NCI-H2227 treated with DMSO at 0.1 percent for 48 hours (cell line): ENCODE results near the gene NBPF12.
"Not testable (repeated sequence)": the region's sequence is repeated elsewhere in the genome, so short reads cannot be mapped to it uniquely, and the experiment has no call there.

Experiments used
- DNase-seq: peaks from one replicate; lab custom pipeline; 2025; lab: John Stamatoyannopoulos, UW

The NBPF12 gene, protein sequence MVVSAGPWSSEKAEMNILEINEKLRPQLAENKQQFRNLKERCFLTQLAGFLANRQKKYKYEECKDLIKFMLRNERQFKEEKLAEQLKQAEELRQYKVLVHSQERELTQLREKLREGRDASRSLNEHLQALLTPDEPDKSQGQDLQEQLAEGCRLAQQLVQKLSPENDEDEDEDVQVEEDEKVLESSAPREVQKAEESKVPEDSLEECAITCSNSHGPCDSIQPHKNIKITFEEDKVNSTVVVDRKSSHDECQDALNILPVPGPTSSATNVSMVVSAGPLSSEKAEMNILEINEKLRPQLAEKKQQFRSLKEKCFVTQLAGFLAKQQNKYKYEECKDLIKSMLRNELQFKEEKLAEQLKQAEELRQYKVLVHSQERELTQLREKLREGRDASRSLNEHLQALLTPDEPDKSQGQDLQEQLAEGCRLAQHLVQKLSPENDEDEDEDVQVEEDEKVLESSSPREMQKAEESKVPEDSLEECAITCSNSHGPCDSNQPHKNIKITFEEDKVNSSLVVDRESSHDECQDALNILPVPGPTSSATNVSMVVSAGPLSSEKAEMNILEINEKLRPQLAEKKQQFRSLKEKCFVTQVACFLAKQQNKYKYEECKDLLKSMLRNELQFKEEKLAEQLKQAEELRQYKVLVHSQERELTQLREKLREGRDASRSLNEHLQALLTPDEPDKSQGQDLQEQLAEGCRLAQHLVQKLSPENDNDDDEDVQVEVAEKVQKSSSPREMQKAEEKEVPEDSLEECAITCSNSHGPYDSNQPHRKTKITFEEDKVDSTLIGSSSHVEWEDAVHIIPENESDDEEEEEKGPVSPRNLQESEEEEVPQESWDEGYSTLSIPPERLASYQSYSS (N-terminal part only)

DNA sequence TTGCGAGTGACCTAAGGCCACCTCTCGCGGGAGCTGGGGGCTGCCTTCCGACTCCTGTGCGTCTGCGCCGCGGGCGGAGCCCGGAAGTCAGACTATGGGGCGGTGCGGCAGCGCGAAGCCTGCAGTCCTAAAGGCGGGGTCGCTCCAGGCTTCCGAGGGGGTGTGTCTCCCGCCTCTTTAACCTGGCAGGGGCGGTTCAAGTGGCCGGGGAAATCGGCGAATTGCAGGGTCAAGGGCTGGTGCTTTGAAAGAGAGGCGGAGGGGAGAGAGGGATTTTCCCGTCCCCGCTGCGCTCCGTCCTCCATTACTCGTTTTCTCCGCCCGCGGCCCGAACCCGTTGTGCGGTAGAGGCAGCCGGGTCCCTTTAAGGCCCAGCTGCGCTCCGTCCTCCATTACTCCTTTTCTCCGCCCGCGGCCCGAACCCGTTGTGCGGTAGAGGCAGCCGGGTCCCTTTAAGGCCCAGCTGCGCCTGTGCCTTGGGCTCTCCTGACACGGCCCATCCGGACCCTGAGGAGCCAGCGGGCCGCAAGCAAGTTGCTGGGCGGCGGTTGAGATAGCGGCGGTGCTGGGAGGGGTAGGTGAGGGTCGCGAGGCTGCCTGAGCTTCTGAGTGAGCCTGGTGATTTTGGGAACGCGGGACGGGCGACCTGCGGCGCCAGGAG is at the start of gene NBPF12:
Gene NBPF12 (plus strand): TSS at position 83 of the 661 bp plus-strand sequence. CDS start 21,820 bp downstream, outside the sequence.
- DNase-seq, result peak; percentile 70

DNA sequence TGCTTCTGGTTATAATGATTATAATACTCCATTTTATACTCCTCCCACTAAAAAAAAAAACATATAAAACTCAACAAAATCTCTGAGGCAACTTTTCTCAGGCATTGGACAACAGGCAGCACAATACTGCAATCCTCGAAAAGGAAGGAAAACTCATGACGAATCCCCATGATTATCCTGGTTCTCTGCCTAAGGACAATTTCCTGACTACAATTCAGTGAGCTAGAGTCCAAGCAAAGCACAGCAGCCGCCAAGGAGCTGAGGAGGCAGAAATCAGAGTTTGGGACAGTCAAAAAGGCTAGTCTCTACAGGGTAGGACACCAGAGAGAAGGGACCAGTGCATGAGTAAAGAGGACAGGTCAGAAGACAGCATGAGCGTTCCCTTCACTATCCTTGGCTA is 46.8 kb upstream of the NBPF12 start:
- not testable (repeated sequence) for DNase-seq

DNA sequence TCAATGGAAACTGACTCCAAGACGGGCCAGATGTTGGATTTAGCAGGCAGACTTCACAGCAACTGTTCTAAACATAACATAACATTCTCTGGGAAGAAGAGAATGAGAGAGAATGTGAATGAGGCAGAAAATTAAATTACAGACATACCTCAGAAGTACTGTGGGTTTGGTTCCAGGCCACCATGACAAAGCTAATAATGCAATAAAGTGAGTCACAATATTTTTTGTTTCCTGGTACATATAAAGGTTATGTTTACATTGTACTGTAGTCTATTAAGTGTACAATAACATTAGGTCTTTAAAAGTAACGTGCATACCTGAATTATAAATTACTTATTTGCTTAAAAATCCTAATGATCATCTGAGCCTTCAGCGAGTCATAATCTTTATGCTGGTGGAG is 45.8 kb upstream of the NBPF12 start:
- DNase-seq, result not testable (repeated sequence)

DNA sequence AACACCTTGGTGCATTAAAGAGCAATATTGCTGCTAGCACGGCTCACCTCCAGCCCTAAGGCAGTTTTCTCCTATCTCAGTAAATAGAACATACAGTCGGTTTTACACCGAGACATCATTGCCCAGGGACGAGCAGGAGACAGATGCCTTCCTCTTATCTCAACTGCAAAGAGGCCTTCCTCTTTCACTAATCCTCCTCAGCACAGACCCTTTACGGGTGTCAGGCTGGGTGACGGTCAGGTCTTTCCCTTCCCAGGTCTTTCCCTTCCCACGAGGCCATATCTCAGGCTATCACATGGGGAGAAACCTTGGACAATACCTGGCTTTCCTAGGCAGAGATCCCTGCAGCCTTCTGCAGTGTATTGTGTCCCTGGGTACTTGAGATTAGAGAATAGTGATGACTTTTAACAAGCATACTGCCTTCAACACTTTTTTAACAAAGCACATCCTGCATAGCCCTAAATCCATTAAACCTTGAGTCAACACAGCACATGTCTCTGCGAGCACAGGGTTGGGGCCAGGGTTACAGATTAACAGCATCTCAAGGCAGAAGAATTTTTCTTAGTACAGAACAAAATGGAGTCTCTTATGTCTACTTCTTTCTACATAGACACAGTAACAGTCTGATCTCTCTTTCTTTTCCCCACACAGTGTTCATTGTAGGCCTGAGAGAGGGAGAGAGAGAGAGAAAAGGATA is 30.4 kb upstream of the NBPF12 start:
- not testable (repeated sequence) for DNase-seq

DNA sequence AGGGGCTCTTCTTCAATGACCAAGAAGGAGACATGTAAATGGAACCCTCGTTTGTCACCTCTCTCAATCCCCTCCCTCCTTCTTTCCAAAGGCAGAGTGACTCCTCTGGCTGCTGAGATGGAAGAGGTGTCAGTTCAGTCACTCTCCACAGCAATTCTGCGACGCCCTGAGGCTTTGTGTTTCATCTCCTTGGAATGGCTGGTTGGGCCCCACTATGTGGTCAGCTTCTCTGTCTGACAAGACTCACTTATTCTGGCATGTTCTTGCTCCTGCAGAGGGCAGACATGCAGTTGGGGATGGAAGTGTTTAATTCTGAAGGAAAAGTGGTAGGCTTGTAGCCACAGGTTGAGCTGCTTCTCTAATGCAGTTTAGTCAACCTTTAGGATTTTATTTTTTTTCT is 25.1 kb upstream of the NBPF12 start:
- DNase-seq, result not testable (repeated sequence)

DNA sequence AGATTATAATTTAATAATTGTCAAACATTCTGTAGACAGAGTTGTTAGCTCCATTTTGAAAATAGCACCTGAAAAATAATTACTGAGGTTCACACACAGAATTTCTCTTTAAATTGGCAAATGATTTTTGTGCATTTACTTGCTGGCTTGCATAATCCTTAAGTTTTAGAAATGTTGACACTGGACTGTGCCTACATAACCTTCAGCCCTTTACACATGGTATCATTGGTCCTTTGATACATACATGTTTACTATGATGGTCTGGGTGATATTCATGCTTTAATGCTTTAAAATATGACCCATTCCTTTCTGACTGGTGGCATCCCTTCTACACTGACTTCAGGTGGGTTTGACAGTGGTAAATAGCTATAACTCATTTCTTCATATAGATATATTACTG is 17.3 kb upstream of the NBPF12 start:
- not testable (repeated sequence) for DNase-seq

DNA sequence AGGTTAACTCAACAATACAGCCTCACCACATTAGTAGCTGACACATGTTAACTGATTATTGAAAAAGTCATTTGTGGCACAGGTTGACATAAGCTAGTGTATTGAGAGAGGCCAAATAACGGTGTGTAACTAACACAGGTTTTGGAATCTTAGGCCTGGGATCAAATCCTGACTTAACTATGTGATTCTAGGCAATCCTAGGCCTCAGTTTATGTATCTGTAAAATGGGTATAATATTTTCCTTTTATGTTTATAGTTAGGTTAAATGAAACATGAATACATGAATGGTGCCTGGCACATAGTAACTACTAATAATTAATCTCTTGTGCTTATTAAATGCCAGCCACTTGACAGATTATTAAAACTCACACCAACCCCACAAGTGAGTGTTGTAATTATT is 15.5 kb upstream of the NBPF12 start:
- not testable (repeated sequence) for DNase-seq

DNA sequence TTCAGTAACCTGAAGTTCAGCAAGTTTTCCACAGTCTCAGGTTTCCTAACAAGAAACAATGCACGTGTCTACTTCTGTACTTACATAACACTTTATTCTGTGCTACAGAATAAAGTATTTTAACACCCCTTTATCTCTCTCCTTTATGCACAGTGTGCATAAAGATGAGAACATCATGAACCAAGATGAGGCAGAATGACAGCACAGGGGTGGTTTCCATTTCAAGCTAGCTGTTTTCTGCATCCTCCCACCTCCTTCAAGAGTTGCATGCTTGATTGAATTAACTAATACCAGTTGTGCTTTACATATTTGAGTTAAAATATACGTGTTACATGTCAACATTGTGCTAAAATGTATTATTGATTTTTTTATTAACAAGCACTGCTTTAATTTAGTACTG is 14.0 kb upstream of the NBPF12 start:
- not testable (repeated sequence) for DNase-seq

DNA sequence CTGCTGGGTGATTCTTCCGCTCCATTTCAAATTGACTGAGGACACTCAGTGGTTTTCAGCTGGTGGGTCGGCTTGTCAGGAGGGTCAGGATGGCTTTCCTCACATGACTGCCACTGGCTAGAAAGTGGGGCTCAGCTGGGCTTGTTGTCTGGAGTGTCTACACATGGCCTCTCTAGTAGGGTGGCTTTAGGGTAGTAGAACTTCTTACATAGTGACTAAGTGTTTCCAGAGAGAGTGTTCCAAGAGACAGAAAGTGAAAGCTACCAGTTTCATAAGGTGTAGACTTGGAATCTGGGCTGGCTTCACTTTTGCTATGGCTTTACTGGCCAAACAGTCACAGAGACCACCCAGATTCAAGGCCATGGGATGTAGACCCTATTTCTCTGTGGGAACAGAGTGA is 11.7 kb upstream of the NBPF12 start:
- not testable (repeated sequence) for DNase-seq

DNA sequence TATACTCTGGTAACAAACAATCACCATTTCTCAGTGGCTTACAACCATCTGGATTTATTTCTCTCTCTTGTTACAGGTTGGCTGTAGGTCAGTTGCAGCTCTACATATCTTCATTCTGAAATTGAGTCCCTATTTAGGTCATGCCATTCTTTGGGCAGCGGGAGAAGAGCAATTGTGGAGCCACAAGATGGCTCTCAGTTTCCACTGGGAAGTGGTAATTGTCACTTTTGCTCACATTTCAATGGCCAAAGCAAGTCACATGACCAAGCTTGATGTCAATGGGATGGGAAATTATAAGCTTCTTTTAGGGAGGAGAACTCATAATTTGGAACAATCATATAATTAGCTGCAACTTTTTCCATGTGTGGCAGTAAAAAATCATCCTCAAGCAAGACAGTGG is 7.9 kb upstream of the NBPF12 start:
- not testable (repeated sequence) for DNase-seq

DNA sequence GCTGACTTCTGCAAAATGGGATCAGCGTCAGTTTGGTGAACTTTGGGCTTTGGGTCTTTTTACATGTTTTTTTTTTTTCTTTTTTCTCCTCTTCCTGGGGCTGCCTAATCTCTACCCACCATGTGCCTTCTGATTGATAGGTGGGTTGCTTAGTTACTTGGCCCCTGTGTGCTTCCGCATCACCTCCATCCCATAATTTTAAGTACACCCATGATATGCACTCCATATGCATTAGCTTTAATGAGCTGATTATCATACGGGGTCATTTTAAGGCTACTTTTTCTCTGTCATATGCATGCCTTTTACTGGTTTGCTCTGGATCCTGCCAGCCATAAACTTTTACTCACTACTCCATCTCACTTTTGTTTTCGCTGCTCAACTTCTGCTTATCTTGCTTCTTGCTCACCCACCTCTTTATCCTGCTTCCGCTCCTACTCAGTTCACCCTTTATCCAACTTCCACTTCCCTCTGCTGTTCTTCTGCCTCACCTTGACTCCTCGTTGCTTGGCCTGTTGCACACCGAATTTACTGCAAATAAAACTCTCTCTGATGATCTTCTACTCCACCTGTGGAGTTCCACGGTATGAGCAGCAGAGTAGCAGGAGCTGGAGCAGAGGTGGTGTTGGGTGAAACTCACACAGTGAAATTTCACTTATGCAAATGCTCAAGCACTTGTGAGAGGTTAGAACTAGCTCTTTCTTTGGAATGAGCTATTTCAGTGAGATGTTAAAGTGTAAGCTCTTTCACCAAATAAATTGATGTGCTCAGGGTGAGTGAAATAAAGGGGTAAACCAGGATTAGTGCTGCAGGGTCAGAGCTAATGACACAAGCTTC is 3.5 kb upstream of the NBPF12 start:
- DNase-seq, result not testable (repeated sequence)

DNA sequence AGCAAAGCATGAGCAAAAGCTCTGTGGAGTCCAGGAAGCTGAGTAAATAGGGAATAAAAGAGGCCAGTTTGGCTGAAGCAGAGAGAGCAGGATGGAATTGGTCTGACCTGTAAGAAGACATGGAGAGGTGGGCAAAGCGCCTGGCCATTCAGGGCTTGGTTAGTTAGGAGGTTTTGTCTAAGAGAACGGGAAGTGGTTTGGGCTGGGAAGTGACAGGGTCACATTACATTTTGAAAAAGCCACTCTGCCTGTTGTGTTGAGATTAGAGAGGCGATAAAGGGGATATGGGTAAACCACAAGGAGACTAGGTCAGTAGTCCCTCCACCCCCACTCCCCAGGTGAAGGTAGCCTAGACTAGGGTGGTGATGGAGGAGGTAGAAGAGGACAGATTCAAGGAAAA is 662 bp upstream of the NBPF12 start:
- DNase-seq, result not testable (repeated sequence)

DNA sequence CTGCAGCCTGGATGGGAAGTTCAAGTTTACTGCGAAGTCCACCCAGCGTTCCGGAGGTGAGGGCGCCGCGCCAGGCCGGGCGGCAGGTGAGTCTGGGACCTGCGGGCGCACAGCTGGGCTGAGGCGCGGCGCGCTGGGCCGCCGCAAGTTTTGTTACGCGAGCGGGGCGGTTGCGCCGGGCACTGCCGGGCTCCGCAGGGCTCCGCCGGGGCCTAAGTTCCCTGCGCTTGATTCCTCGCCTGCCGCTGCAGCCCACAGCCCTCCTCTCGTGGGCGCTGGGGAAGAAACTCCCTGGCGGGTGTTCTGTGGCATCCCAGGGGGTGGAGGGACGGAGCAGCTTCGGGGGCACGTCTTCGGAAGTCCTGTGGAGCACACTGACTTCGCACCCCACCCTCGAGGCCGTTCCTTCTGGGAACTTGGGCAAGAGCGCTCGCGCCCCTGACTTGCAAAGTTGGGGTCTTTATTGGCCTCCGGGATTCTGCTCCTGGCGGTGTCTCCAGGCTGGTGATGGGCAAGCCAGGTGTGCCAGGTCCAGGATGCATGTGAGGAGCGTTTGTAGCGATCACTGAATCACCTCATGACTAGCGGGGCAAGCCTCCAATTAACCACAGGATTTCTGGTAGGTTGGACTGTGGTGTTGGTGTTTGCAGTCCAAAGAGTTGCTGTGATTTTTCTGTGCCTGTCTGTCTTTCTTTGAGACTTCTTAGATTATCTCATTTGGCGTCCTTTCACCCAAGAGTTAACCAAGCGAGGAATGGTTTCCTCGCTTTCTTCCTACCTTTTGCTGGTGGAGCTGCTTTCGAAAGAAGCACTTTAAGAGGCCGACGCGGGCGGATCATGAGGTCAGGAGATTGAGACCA is 1.0 kb downstream of the NBPF12 start:
- not testable (repeated sequence) for DNase-seq

DNA sequence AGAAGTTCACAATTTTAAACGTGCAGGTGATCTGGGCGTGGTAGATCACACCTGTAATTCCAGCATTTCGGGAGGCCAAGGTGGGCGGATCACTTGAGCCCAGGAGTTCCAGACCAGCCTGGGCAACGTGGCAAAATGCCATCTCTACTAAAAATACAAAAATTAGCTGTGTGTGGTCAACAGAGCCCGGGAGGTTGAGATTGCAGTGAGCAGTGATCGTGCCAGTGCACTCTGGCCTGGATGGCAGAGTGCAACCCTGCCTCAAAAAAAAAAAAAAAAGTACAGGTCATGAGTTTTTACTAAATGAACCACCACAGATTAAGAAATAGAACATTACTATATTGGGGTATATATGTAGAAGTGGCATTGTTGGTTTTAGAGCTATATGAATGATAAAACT is 2.2 kb downstream of the NBPF12 start:
- not testable (repeated sequence) for DNase-seq

DNA sequence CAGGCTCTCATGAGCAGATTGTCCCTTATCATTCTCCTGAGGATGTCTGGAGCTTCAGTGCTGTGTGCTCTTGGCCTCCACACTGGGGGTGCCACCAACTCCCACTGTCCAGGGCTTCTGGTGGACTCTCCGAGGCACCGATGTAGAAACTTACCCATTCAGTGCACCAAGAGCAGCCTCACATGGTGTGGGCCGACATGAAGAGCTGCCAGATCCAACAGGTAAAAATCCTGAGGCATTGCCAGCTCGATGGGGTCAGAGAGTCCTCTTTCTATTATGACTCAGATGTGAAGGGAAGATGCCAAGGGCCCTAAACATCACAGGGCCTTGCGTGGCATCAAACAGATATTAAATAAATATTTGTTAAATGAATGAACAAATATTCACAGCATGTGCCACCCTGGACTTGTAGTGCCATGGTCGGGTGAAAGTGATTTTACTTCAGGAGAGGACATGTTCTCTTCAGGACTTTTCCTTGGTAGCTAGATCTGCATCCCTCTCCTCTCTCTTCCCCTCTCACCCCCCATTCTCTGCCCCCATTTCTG is 5.3 kb downstream of the NBPF12 start:
- DNase-seq, result not testable (repeated sequence)

DNA sequence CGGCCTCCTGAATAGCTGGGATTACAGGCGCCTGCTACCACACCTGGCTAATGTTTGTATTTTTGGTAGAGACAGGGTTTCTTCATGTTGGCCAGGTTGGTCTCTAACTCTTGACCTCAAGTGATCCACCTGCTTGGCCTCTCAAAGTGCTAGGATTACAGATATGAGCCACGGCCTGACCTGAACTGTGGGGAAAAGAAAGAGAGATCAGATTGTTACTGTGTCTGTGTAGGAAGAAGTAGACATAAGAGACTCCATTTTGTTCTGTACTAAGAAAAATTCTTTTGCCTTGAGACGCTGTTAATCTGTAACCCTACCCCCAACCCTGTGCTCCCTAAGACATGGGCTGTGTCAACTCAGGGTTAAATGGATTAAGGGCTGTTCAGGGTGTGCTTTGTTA is 10.0 kb downstream of the NBPF12 start:
- DNase-seq, result not testable (repeated sequence)

DNA sequence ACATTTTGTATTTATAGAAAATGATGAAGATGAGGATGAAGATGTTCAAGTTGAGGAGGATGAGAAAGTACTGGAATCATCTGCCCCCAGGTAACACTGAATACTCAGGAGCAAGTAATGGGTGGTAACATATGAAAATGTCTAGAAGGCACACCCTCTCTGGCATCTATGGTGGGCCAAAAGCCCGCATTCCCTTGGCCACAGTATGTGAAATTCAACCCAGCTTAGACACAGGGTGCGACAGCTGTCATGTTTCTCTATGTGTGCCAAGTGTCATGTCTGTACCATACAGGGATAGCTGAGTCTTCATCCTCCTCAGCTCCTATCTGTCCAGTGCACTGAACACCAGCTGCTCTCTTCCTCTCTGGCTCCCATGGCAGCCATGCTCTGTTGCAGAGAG is 26.2 kb downstream of the NBPF12 start:
- DNase-seq, result not testable (repeated sequence)

DNA sequence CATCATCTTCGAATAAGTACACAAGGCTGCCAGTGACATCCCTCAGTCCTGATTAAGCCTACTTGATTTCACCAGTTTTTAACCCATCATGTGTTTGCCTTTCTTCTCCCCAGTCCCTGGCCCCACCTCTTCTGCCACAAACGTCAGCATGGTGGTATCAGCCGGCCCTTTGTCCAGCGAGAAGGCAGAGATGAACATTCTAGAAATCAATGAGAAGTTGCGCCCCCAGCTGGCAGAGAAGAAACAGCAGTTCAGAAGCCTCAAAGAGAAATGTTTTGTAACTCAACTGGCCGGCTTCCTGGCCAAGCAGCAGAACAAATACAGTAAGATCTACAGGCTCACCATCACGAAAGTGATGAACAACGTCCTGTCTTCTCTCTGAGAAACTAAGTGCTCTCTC is 28.2 kb downstream of the NBPF12 start:
- DNase-seq, result not testable (repeated sequence)

DNA sequence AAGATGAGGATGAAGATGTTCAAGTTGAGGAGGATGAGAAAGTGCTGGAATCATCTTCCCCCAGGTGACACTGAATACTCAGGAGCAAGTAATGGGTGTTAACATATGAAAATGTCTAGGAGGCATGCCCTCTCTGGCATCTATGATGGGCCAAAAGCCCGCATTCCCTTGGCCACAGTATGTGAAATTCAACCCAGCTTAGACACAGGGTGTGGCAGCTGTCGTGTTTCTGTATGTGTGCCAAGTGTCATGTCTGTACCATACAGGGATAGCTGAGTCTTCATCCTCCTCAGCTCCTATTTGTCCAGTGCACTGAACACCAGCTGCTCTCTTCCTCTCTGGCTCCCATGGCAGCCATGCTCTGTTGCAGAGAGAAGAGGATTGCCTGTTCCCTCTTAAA is 32.5 kb downstream of the NBPF12 start:
- DNase-seq, result not testable (repeated sequence)
